WTC11 (cell line): ENCODE measurements around the gene PLA2G5. TPM values are rescaled to one million over a fixed set of nuclear protein-coding genes. Genes with fewer than 3 reads are reported as not detected.

ENCODE experiments used
- ATAC-seq: fragments of 200-7000 bp; cut with Tn5 transposase; 2 replicates; pipeline ENCODE4 v1.10.0; 2021; ENCODE audit warnings: mild to moderate bottlenecking, moderate library complexity
- CTCF ChIA-PET: fragments of 300-600 bp; sonication (Branson Sonifier 250); formaldehyde crosslinking; loops from one replicate; lab custom pipeline; 2021; ENCODE audit warnings: antibody characterized with exemption; lab: Charles Lee
- POLR2A ChIA-PET: fragments of 350-600 bp; sonication (Branson Sonifier 250); formaldehyde crosslinking; loops from one replicate; lab custom pipeline; 2021; ENCODE audit warnings: antibody characterized with exemption; lab: Charles Lee
- DNase-seq: peaks from one replicate; pipeline ENCODE4 v3.0.0; 2021; ENCODE audit warnings: low spot score
- H3K27ac Mint-ChIP-seq: 2 replicates; pipeline ENCODE4 v1.8.0; 2021; ENCODE audit warnings: mixed read lengths
- H3K27me3 Mint-ChIP-seq: 2 replicates; pipeline ENCODE4 v1.8.0; 2021; ENCODE audit warnings: low read depth, mild to moderate bottlenecking, moderate library complexity, mixed read lengths
- H3K36me3 Mint-ChIP-seq: 2 replicates; pipeline ENCODE4 v1.8.0; 2021; ENCODE audit warnings: mixed read lengths
- H3K4me1 Mint-ChIP-seq: 2 replicates; pipeline ENCODE4 v1.8.0; 2022; ENCODE audit warnings: mixed read lengths
- H3K4me3 Mint-ChIP-seq: 2 replicates; pipeline ENCODE4 v1.8.0; 2021; ENCODE audit warnings: mild to moderate bottlenecking, moderate library complexity, mixed read lengths
- H3K9me3 Mint-ChIP-seq: 2 replicates; pipeline ENCODE4 v1.8.0; 2021; ENCODE audit warnings: mixed read lengths
- ATF1 ChIP-seq: sonication (generic); formaldehyde crosslinking; IDR thresholded peaks from 2 replicates; pipeline ENCODE4 v1.8.1; 2023; ENCODE audit warnings: mild to moderate bottlenecking, moderate library complexity, missing genetic modification reagents
- CREM ChIP-seq: sonication (generic); formaldehyde crosslinking; IDR thresholded peaks from 2 replicates; pipeline ENCODE4 v1.8.1; 2022; ENCODE audit warnings: mild to moderate bottlenecking, missing genetic modification reagents, moderate library complexity
- ESRRA ChIP-seq: sonication (generic); formaldehyde crosslinking; IDR thresholded peaks from 2 replicates; pipeline ENCODE4 v1.8.1; 2022; ENCODE audit warnings: mild to moderate bottlenecking, missing genetic modification reagents, borderline replicate concordance
- GABPB1 ChIP-seq: sonication (generic); formaldehyde crosslinking; IDR thresholded peaks from 2 replicates; pipeline ENCODE4 v1.8.1; 2023; ENCODE audit warnings: mild to moderate bottlenecking, missing genetic modification reagents
- GTF2I ChIP-seq: fragments of 250-450 bp; sonication (Bioruptor Pico); conservative IDR thresholded peaks from 2 replicates; pipeline ENCODE4 v1.4.0; 2021; ENCODE audit warnings: mild to moderate bottlenecking
- HMGA2 ChIP-seq: fragments of 250-450 bp; sonication (Bioruptor Pico); IDR thresholded peaks from 2 replicates; pipeline ENCODE4 v1.4.0; 2021; ENCODE audit warnings: mild to moderate bottlenecking, moderate library complexity
- JAZF1 ChIP-seq: fragments of 250-450 bp; sonication (Bioruptor Pico); IDR thresholded peaks from 2 replicates; pipeline ENCODE4 v1.9.0; 2021; ENCODE audit warnings: moderate library complexity, mild to moderate bottlenecking, inconsistent platforms
- JUN ChIP-seq: sonication (generic); formaldehyde crosslinking; IDR thresholded peaks from 2 replicates; pipeline ENCODE4 v1.8.0; 2023; ENCODE audit warnings: mild to moderate bottlenecking, missing genetic modification reagents
- NFE2L1 ChIP-seq: sonication (generic); formaldehyde crosslinking; IDR thresholded peaks from 2 replicates; pipeline ENCODE4 v1.8.1; 2023; ENCODE audit warnings: missing genetic modification reagents
- PRRX2 ChIP-seq: fragments of 250-450 bp; sonication (Bioruptor Pico); IDR thresholded peaks from 2 replicates; pipeline ENCODE4 v1.8.0; 2021; ENCODE audit warnings: mild to moderate bottlenecking
- TEAD1 ChIP-seq: sonication (generic); formaldehyde crosslinking; IDR thresholded peaks from 2 replicates; pipeline ENCODE4 v1.8.0; 2022; ENCODE audit warnings: mild to moderate bottlenecking, missing genetic modification reagents
- ZNF219 ChIP-seq: sonication (generic); formaldehyde crosslinking; IDR thresholded peaks from 2 replicates; pipeline ENCODE4 v1.8.0; 2023; ENCODE audit warnings: missing genetic modification reagents, mild to moderate bottlenecking, borderline replicate concordance
- ZNF671 ChIP-seq: fragments of 250-450 bp; sonication (Bioruptor Pico); IDR thresholded peaks from 2 replicates; pipeline ENCODE4 v1.8.0; 2021; ENCODE audit warnings: mild to moderate bottlenecking
- total RNA-seq: library from RNA; stranded (reverse); gene quantifications from 3 replicates; pipeline ENCODE4 v1.2.3, GENCODE V29; 2021
- TF ChIP-seq, protein P1 (sequence below): fragments of 250-450 bp; sonication (Bioruptor Pico); IDR thresholded peaks from 2 replicates; pipeline ENCODE4 v1.9.0; 2021; ENCODE audit warnings: mild to moderate bottlenecking, borderline replicate concordance
- TF ChIP-seq, protein P2 (sequence below): fragments of 250-450 bp; sonication (Bioruptor Pico); conservative IDR thresholded peaks from 2 replicates; pipeline ENCODE4 v1.9.0; 2021; ENCODE audit warnings: mild to moderate bottlenecking
- TF ChIP-seq, protein P3 (sequence below): fragments of 250-450 bp; sonication (Bioruptor Pico); IDR thresholded peaks from 2 replicates; pipeline ENCODE4 v1.9.0; 2021; ENCODE audit warnings: mild to moderate bottlenecking
- TF ChIP-seq, protein P4 (sequence below): sonication (generic); formaldehyde crosslinking; IDR thresholded peaks from 2 replicates; pipeline ENCODE4 v1.8.1; 2022; ENCODE audit warnings: low read depth, mild to moderate bottlenecking, moderate library complexity, missing genetic modification reagents, borderline replicate concordance
- TF ChIP-seq, protein P5 (sequence below): sonication (generic); formaldehyde crosslinking; IDR thresholded peaks from 2 replicates; pipeline ENCODE4 v1.8.0; 2023; ENCODE audit warnings: missing genetic modification reagents

Gene PLA2G5
- total RNA-seq, 1 experiment from 2014 or later: not detected

DNA sequence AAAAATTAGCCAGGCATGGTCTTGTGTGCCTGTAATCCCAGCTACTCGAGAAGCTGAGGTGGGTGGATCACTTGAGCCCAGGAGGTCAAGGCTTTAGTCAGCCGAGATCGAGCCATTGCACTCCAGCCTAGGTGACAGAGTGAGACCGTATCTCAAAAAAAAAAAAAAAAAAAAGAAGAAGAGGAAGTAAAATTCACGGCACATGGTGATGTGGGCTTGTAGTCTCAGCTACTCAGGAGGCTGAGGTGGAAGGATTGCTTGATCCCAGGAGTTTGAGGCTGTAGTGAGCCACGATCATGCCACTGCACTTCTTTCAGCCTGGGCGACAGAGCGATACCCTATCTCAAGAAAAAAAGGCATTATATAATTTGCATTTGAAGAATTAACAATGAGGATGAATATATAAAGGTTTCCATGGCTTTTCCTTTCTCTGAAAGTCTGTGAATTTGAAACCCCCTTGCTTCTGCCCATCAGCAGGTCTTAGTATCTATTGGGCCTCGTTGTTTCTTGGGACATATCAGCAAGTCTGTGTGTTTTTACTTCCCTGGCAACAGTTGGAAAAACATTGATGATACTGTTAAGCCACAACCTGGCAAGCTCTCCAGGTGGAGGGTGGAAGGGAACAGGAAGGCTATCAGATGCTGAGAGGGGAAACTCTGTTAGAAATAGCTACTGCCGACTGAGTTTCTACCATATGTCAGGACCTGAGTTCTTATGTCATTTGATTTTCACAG is 53.9 kb downstream of the PLA2G5 start:
- DNase-seq (no peak), ATAC-seq (no peak)
- POLR2A ChIA-PET: no interaction called here
- Mint-ChIP-seq H3K36me3 (no peaks in the 10 kb centered on the region), H3K27me3 (no peaks in the 10 kb centered on the region; the same call in 1 of the 2 replicates), H3K27ac (no peak overlapping the region), H3K4me1 (no peaks in the 10 kb centered on the region), H3K9me3 (no peaks in the 10 kb centered on the region), H3K4me3 (no peak overlapping the region)
- TF ChIP-seq, protein P1, sequence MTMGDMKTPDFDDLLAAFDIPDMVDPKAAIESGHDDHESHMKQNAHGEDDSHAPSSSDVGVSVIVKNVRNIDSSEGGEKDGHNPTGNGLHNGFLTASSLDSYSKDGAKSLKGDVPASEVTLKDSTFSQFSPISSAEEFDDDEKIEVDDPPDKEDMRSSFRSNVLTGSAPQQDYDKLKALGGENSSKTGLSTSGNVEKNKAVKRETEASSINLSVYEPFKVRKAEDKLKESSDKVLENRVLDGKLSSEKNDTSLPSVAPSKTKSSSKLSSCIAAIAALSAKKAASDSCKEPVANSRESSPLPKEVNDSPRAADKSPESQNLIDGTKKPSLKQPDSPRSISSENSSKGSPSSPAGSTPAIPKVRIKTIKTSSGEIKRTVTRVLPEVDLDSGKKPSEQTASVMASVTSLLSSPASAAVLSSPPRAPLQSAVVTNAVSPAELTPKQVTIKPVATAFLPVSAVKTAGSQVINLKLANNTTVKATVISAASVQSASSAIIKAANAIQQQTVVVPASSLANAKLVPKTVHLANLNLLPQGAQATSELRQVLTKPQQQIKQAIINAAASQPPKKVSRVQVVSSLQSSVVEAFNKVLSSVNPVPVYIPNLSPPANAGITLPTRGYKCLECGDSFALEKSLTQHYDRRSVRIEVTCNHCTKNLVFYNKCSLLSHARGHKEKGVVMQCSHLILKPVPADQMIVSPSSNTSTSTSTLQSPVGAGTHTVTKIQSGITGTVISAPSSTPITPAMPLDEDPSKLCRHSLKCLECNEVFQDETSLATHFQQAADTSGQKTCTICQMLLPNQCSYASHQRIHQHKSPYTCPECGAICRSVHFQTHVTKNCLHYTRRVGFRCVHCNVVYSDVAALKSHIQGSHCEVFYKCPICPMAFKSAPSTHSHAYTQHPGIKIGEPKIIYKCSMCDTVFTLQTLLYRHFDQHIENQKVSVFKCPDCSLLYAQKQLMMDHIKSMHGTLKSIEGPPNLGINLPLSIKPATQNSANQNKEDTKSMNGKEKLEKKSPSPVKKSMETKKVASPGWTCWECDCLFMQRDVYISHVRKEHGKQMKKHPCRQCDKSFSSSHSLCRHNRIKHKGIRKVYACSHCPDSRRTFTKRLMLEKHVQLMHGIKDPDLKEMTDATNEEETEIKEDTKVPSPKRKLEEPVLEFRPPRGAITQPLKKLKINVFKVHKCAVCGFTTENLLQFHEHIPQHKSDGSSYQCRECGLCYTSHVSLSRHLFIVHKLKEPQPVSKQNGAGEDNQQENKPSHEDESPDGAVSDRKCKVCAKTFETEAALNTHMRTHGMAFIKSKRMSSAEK (CRISPR knock-in tag): no peak
- TF ChIP-seq NFE2L1 (CRISPR knock-in tag) (no peak), ZNF671 (CRISPR knock-in tag) (no peak), JUN (CRISPR knock-in tag) (no peak), GABPB1 (no peak), ATF1 (CRISPR knock-in tag) (no peak), PRRX2 (CRISPR knock-in tag) (no peak), GTF2I (no peak), ZNF219 (CRISPR knock-in tag) (no peak), JAZF1 (CRISPR knock-in tag) (no peak), ESRRA (CRISPR knock-in tag) (no peak), TEAD1 (no peak), CREM (no peak)
- TF ChIP-seq, protein P2, sequence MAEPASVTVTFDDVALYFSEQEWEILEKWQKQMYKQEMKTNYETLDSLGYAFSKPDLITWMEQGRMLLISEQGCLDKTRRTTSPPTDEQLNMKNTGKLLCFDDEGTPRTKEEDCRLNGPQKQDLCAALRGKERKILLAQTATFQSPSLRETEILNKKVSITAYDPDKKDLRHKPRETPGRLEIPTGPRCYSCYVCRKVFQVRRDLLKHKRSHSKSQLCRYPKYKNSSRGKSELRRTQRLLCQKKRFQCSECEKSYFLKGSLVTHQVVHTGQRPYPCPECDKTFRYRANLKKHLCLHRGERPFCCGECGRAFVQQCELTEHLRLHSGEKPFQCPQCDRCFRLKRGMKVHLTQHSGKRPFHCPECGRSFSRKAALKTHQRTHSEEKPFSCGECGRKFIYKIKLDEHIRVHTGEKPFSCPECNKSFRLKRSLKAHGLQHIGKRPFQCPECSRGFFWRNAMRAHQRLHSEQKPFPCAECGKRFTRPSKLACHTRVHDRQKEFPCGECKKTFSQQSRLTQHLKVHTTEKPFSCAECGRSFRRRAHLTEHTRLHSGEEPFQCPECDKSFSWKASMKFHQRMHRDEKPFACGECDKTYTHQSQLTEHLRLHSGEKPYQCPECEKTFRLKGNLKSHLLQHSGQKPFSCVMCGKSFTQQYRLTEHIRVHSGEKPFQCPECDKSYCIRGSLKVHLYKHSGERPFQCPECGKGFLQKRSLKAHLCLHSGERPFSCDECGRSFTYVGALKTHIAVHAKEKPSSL (CRISPR knock-in tag): no peak
- CTCF ChIA-PET: interaction anchor here (1.2 to 2.1 kb wide), 2 partner anchors 28 to 149 kb away, joined by 5 to 7 read pairs; no protein-coding TSS in a partner anchor

- DNase-seq: no peak
- H3K4me3 Mint-ChIP-seq: no peak overlapping the region
- TF ChIP-seq, protein P3, sequence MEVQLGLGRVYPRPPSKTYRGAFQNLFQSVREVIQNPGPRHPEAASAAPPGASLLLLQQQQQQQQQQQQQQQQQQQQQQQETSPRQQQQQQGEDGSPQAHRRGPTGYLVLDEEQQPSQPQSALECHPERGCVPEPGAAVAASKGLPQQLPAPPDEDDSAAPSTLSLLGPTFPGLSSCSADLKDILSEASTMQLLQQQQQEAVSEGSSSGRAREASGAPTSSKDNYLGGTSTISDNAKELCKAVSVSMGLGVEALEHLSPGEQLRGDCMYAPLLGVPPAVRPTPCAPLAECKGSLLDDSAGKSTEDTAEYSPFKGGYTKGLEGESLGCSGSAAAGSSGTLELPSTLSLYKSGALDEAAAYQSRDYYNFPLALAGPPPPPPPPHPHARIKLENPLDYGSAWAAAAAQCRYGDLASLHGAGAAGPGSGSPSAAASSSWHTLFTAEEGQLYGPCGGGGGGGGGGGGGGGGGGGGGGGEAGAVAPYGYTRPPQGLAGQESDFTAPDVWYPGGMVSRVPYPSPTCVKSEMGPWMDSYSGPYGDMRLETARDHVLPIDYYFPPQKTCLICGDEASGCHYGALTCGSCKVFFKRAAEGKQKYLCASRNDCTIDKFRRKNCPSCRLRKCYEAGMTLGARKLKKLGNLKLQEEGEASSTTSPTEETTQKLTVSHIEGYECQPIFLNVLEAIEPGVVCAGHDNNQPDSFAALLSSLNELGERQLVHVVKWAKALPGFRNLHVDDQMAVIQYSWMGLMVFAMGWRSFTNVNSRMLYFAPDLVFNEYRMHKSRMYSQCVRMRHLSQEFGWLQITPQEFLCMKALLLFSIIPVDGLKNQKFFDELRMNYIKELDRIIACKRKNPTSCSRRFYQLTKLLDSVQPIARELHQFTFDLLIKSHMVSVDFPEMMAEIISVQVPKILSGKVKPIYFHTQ: no peak
- TF ChIP-seq, protein P4, sequence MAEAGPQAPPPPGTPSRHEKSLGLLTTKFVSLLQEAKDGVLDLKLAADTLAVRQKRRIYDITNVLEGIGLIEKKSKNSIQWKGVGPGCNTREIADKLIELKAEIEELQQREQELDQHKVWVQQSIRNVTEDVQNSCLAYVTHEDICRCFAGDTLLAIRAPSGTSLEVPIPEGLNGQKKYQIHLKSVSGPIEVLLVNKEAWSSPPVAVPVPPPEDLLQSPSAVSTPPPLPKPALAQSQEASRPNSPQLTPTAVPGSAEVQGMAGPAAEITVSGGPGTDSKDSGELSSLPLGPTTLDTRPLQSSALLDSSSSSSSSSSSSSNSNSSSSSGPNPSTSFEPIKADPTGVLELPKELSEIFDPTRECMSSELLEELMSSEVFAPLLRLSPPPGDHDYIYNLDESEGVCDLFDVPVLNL (CRISPR knock-in tag): no peak
- TF ChIP-seq HMGA2 (CRISPR knock-in tag) (no peak), GABPB1 (no peak)
- TF ChIP-seq, protein P5, sequence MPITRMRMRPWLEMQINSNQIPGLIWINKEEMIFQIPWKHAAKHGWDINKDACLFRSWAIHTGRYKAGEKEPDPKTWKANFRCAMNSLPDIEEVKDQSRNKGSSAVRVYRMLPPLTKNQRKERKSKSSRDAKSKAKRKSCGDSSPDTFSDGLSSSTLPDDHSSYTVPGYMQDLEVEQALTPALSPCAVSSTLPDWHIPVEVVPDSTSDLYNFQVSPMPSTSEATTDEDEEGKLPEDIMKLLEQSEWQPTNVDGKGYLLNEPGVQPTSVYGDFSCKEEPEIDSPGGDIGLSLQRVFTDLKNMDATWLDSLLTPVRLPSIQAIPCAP: no peak
- no peak overlapping the region for H3K27ac Mint-ChIP-seq
- H3K27me3 Mint-ChIP-seq: no peaks in the 10 kb centered on the region; the same call in 1 of the 2 replicates
- no peaks in the 10 kb centered on the region for H3K4me1 Mint-ChIP-seq
- H3K36me3 Mint-ChIP-seq: peaks cover under 1% of the 10 kb centered on the region; the same call in 1 of the 2 replicates
- POLR2A ChIA-PET: no interaction called here
- H3K9me3 Mint-ChIP-seq: peaks cover under 1% of the 10 kb centered on the region
- CTCF ChIA-PET: interaction anchor here (1.2 to 2.1 kb wide), 2 partner anchors 27 to 150 kb away, joined by 5 to 7 read pairs; no protein-coding TSS in a partner anchor
- no peak for ATAC-seq
These were observed 54.6 kb downstream of the PLA2G5 start for GRCh38 chr1:20124456-20125057.
